ENCODE results near the gene ARPP21. TPM values are rescaled to one million over a fixed set of nuclear protein-coding genes. Genes with fewer than 3 reads are reported as not detected.

Gene ARPP21
- polyA plus RNA-seq, 1 donor (not counting 4 experiments of a cell fraction or from before 2014, with no cell fraction given), result not detected

DNA sequence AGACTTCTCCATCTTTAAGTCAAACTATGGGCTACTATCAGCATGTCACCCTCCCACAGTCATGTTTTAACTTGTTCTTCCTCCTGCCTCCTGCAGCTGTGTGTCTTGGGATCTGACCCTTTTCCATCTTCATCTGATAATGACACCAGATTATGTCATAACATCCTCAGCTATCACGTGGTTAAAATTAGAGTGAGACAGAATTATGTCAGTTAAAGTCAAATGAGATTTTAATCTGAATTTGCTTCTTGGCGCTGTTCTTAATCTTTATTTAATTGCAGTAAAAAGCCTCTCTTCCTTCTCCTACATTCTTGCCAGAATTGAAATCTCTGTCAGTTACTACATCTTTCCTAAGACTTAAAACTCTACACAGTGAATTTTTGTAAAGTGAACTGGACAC, 107.2 kb downstream of the ARPP21 start:
- H2AFZ ChIP-seq (ENCODE audit: control insufficient read depth, low read length), result no peak overlapping the region
- H3K4me2 ChIP-seq (ENCODE audit: control insufficient read depth, extremely low read depth, insufficient read depth, low read depth, low read length), result no peak overlapping the region
- H3K36me3 ChIP-seq (ENCODE audit: control insufficient read depth in 2 of 2, extremely low read depth in 1 of 2, insufficient read depth in 2 of 2, low read length in 2 of 2), result no peaks in the 10 kb centered on the region
- H3K4me1 ChIP-seq (ENCODE audit: control insufficient read depth, extremely low read depth, insufficient read depth, low read length), result no peaks in the 10 kb centered on the region
- H4K20me1 ChIP-seq (ENCODE audit: control insufficient read depth, extremely low read depth, insufficient read depth, low read length), result no peaks in the 10 kb centered on the region
- dilution Hi-C loops (cut with MboI; ENCODE audit: extremely low pct_ligation_motif_present, low sequenced_read_pairs), result no loop called here
- FAIRE-seq (no peak), DNase-seq (ENCODE audit: low read depth, low spot score) (no peak)
- no peak for TF ChIP-seq EZH2 (IDR thresholded peaks at IDR 0.05; ENCODE audit: low read length)
- TF ChIP-seq, protein P1, sequence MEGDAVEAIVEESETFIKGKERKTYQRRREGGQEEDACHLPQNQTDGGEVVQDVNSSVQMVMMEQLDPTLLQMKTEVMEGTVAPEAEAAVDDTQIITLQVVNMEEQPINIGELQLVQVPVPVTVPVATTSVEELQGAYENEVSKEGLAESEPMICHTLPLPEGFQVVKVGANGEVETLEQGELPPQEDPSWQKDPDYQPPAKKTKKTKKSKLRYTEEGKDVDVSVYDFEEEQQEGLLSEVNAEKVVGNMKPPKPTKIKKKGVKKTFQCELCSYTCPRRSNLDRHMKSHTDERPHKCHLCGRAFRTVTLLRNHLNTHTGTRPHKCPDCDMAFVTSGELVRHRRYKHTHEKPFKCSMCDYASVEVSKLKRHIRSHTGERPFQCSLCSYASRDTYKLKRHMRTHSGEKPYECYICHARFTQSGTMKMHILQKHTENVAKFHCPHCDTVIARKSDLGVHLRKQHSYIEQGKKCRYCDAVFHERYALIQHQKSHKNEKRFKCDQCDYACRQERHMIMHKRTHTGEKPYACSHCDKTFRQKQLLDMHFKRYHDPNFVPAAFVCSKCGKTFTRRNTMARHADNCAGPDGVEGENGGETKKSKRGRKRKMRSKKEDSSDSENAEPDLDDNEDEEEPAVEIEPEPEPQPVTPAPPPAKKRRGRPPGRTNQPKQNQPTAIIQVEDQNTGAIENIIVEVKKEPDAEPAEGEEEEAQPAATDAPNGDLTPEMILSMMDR (optimal IDR thresholded peaks at IDR 0.05 in 1 of 3, IDR thresholded peaks at IDR 0.05 in 1 of 3, conservative IDR thresholded peaks at IDR 0.05 in 1 of 3; ENCODE audit: extremely low read depth in 1 of 3, insufficient read depth in 2 of 3, low read length in 3 of 3), result no peak
- H3K27me3 ChIP-seq (ENCODE audit: control insufficient read depth, extremely low read depth, insufficient read depth, low read length), result no peaks in the 10 kb centered on the region
- H3K79me2 ChIP-seq (ENCODE audit: control insufficient read depth, insufficient read depth, low read length), result no peaks in the 10 kb centered on the region
- no peak overlapping the region for H3K4me3 ChIP-seq (ENCODE audit: control insufficient read depth in 2 of 3, extremely low read depth in 1 of 3, insufficient read depth in 2 of 3, low read depth in 1 of 3, low read length in 3 of 3)
- H3K27ac ChIP-seq (ENCODE audit: control insufficient read depth, insufficient read depth, low read length), result no peak overlapping the region
- no peak overlapping the region for H3K9ac ChIP-seq (ENCODE audit: control insufficient read depth, extremely low read depth, insufficient read depth, low read length)
- no peaks in the 10 kb centered on the region for H3K9me3 ChIP-seq (ENCODE audit: control insufficient read depth, low read depth, low read length)
- no peaks in the 10 kb centered on the region for H3K9me1 ChIP-seq (ENCODE audit: control insufficient read depth, extremely low read depth, insufficient read depth, low read length)

- H3K36me3 ChIP-seq (ENCODE audit: control insufficient read depth in 2 of 2, extremely low read depth in 1 of 2, insufficient read depth in 2 of 2, low read length in 2 of 2), result no peaks in the 10 kb centered on the region
- H3K27me3 ChIP-seq (ENCODE audit: control insufficient read depth, extremely low read depth, insufficient read depth, low read length), result no peaks in the 10 kb centered on the region
- H3K27ac ChIP-seq (ENCODE audit: control insufficient read depth, insufficient read depth, low read length), result no peak overlapping the region
- H3K4me2 ChIP-seq (ENCODE audit: control insufficient read depth, extremely low read depth, insufficient read depth, low read depth, low read length), result no peak overlapping the region
- FAIRE-seq (no peak), DNase-seq (ENCODE audit: low read depth, low spot score) (no peak)
- H3K79me2 ChIP-seq (ENCODE audit: control insufficient read depth, insufficient read depth, low read length), result no peaks in the 10 kb centered on the region
- TF ChIP-seq, protein P1 (optimal IDR thresholded peaks at IDR 0.05 in 1 of 3, IDR thresholded peaks at IDR 0.05 in 1 of 3, conservative IDR thresholded peaks at IDR 0.05 in 1 of 3; ENCODE audit: extremely low read depth in 1 of 3, insufficient read depth in 2 of 3, low read length in 3 of 3), result no peak
- no peak for TF ChIP-seq EZH2 (IDR thresholded peaks at IDR 0.05; ENCODE audit: low read length)
- H2AFZ ChIP-seq (ENCODE audit: control insufficient read depth, low read length), result no peak overlapping the region
- no peaks in the 10 kb centered on the region for H3K9me3 ChIP-seq (ENCODE audit: control insufficient read depth, low read depth, low read length)
- no peaks in the 10 kb centered on the region for H4K20me1 ChIP-seq (ENCODE audit: control insufficient read depth, extremely low read depth, insufficient read depth, low read length)
- H3K9me1 ChIP-seq (ENCODE audit: control insufficient read depth, extremely low read depth, insufficient read depth, low read length), result no peaks in the 10 kb centered on the region
- no peaks in the 10 kb centered on the region for H3K4me1 ChIP-seq (ENCODE audit: control insufficient read depth, extremely low read depth, insufficient read depth, low read length)
- dilution Hi-C loops (cut with MboI; ENCODE audit: extremely low pct_ligation_motif_present, low sequenced_read_pairs), result no loop called here
- H3K4me3 ChIP-seq (ENCODE audit: control insufficient read depth in 2 of 3, extremely low read depth in 1 of 3, insufficient read depth in 2 of 3, low read depth in 1 of 3, low read length in 3 of 3), result no peak overlapping the region
- no peak overlapping the region for H3K9ac ChIP-seq (ENCODE audit: control insufficient read depth, extremely low read depth, insufficient read depth, low read length)
Measured at GRCh38 chr3:35748144-35748543, 108.8 kb downstream of the ARPP21 start.
